LNCaP clone FGC (cell line): ENCODE results near the gene EMP3.
"Not testable (repeated sequence)": the region's sequence is repeated elsewhere in the genome, so short reads cannot be mapped to it uniquely, and the experiment has no call there.

ENCODE experiments used
- DNase-seq: peaks from one replicate; pipeline ENCODE4 v3.0.0-alpha.2; 2011; ENCODE audit warnings: low read depth
- H3K4me3 ChIP-seq: 2 replicates; pipeline ENCODE4 v1.5.1; 2011; ENCODE audit warnings: mild to moderate bottlenecking, low read depth, low read length, control low read depth
- TF ChIP-seq, protein P1 (sequence below): IDR thresholded peaks from 2 replicates; pipeline ENCODE4 v1.5.1; 2012; ENCODE audit warnings: mild to moderate bottlenecking; ENCODE audit not compliant: control insufficient read depth, insufficient read depth; ENCODE audit errors: extremely low read depth

Gene EMP3

DNA sequence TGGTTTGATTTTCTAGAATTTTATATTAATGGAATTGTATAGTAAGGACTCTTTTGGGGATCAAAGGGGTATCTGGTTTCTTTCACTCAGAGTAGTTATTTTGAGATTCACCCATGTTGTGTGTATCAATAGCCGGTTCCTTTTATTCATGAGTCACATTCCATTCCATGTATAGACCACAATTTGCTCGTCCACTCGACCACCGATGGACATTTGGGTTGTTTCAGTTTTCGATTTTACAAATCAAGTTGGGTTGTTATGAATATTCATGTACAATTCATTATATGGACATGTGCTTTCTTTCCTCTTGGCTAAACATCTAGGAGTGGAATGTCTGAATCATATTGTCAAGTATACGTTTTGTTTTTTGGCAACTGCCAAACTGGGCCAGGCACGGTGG is 9.6 kb upstream of the EMP3 start:
- DNase-seq = no peak
- no peak overlapping the region for H3K4me3 ChIP-seq
- TF ChIP-seq, protein P1, sequence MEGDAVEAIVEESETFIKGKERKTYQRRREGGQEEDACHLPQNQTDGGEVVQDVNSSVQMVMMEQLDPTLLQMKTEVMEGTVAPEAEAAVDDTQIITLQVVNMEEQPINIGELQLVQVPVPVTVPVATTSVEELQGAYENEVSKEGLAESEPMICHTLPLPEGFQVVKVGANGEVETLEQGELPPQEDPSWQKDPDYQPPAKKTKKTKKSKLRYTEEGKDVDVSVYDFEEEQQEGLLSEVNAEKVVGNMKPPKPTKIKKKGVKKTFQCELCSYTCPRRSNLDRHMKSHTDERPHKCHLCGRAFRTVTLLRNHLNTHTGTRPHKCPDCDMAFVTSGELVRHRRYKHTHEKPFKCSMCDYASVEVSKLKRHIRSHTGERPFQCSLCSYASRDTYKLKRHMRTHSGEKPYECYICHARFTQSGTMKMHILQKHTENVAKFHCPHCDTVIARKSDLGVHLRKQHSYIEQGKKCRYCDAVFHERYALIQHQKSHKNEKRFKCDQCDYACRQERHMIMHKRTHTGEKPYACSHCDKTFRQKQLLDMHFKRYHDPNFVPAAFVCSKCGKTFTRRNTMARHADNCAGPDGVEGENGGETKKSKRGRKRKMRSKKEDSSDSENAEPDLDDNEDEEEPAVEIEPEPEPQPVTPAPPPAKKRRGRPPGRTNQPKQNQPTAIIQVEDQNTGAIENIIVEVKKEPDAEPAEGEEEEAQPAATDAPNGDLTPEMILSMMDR = no peak

DNA sequence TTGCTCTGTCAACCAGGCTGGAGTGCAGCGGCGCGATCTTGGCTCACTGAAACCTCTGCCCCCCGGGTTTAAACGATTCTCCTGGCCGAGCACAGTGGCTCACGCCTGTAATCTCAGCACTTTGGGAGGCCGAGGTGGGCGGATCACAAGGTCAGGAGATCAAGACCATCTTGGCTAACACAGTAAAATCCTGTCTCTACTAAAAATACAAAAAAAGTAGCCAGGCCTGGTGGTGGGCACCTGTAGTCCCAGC is 7.7 kb upstream of the EMP3 start:
- not testable (repeated sequence) for DNase-seq, H3K4me3 ChIP-seq

DNA sequence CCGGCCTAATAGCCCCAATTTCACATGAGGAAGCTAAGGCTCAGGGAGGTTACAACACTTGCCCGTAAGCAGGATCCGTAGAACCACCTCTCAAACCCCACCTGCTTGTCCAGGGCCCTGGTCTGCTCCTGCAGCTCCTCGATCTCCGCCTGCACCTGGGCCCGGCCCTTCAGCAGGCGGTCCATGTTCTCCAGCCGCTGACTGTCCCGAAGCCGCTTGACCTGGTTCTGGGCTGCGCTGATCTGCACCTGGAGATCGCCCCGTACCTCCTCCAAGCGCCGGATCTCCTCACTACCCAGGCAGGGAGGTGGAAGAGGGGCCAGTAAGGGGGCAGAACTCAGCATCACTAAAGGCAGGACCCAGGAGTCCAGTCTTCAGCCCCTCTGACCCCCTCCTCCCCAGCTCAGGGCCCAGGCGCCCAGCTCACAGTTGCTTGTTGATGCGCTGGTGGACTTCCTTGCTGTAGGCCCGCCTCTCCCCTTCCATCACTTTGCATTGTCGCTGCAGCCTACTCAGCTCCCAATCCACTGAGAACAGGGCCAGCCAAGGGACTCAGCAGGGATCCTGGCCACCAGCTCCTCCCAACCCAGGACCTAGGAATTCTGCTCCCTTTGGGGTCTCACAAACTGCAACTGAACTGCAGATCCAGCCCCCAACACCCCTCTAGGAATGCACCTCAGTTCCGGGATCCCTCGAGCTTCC is 6.9 kb upstream of the EMP3 start:
- no peak for DNase-seq
- H3K4me3 ChIP-seq = no peak overlapping the region
- TF ChIP-seq, protein P1 = no peak

DNA sequence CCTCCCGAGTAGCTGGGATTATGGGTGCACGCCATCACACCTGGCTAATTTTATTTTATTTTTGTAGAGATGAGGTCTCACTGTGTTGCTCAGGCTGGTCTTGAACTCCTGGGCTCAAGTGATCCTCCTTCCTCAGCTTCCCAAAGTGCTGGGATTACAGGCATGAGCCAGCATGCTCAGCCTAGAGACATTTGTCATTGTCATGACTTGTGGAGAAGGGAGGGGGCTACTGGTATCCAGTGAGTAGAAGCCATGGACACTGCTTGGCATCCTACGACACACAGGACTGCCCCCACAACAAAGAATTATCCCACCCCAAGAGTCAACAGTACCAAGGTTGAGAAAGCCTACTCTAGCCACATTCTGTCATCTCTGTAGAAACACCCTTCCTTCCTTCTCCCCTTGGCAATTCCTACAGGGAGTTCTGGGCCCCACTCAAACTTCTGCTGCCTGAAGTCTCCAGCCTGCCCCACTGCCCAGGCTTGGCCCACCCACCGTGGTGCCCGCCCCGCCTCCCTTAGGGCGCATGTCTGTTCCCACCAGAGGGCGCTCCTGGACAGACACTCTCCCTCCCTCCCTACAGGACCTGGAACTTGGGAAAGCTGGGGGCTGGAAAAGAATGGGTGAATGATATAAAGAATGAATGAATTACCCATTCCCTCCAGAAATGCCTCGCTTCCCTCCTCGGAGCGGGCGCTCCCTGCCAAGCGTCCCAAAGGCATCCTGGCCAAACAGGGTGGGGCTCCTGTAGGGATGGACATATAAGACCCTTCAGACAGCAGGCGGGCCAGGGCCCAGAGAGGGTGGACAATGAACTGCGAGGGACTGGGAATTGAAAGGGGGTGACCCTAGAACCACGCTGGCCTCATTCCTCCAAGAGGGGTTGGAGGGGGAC is 5.5 kb upstream of the EMP3 start:
- no peak overlapping the region for H3K4me3 ChIP-seq
- TF ChIP-seq, protein P1 = peak; percentile 57
- no peak for DNase-seq

DNA sequence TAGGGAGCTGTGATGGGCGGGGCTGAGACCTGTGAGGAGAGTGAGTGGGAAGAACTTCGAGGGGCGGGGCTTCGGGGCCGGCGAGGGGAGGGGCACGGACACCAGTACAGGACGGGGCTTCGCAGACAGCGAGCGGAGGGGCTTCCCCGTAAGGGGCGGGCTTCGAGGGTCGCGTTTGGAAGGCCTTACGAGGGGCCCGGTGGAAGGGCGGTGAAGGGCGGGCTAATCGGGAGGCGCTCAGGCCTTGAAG is 4.1 kb upstream of the EMP3 start:
- peak overlapping the region; percentile 57 for H3K4me3 ChIP-seq
- TF ChIP-seq, protein P1 = no peak

DNA sequence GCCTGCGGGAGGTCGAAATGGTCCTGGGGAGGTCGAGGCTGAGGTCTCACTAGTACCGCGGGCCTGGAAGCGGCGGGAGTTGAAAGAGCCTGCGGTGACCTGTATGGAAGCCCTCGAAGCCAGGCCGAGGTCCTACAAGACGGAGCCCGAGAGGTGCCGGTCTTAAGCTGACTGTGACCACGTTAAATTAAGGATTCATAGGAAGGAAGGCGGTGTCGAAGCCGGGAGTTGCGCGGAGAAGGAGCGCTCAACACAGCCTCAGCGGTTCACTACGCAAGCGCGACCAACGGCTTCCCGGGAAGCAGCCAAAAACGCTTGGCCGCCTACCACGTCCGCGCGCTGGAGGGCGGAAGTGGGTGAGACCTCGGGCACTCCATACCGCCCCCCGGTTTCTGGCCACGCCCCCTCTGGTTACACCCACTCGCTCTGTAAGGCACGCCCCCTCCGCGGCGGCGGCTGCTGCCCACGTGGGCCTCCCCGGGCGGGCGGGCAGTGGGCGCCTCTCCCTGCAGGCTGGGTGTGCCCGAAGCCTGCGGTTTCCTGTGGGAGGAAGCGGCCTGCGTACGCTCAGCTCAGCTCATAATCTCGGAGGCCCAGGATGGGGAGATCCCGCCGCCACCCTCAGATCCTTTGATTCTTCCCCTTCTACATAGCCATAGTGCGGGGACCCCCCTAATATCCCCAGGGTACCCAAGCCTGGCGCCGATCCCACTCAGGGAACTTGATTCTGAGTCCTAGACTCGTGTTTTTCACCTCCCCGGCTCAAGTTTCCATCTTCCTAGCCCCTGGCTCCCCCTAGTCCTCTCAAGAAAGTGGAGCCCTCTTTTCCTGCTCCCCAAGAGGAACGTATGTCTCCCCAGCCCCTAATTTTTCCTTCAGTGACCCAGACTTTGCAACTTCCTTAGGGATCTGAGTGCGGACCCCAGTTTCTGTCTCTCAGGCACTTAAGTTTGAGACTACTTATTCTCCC is 3.4 kb upstream of the EMP3 start:
- peak overlapping the region; percentile 57 for H3K4me3 ChIP-seq
- DNase-seq = peak; percentile 74
- TF ChIP-seq, protein P1 = no peak

More for the DNA sequence above, 4.1 kb upstream of the EMP3 start:
- peak; percentile 65 for DNase-seq
